ENCODE measurements around the gene APEX2. TPM values are rescaled to one million over a fixed set of nuclear protein-coding genes. Genes with fewer than 3 reads are reported as not detected.

Gene APEX2, protein sequence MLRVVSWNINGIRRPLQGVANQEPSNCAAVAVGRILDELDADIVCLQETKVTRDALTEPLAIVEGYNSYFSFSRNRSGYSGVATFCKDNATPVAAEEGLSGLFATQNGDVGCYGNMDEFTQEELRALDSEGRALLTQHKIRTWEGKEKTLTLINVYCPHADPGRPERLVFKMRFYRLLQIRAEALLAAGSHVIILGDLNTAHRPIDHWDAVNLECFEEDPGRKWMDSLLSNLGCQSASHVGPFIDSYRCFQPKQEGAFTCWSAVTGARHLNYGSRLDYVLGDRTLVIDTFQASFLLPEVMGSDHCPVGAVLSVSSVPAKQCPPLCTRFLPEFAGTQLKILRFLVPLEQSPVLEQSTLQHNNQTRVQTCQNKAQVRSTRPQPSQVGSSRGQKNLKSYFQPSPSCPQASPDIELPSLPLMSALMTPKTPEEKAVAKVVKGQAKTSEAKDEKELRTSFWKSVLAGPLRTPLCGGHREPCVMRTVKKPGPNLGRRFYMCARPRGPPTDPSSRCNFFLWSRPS
- 6.1 and 7.8 TPM in 2 replicates for total RNA-seq

GRCh38 chrX:54999717-55000598, at the start of gene APEX2:
APEX2 (plus strand) TSS chrX:55000363; CDS start chrX:55000423, 60 bp downstream.
- peak; percentile 92 for DNase-seq (ENCODE audit: low read depth)
- TF ChIP-seq, protein P1, sequence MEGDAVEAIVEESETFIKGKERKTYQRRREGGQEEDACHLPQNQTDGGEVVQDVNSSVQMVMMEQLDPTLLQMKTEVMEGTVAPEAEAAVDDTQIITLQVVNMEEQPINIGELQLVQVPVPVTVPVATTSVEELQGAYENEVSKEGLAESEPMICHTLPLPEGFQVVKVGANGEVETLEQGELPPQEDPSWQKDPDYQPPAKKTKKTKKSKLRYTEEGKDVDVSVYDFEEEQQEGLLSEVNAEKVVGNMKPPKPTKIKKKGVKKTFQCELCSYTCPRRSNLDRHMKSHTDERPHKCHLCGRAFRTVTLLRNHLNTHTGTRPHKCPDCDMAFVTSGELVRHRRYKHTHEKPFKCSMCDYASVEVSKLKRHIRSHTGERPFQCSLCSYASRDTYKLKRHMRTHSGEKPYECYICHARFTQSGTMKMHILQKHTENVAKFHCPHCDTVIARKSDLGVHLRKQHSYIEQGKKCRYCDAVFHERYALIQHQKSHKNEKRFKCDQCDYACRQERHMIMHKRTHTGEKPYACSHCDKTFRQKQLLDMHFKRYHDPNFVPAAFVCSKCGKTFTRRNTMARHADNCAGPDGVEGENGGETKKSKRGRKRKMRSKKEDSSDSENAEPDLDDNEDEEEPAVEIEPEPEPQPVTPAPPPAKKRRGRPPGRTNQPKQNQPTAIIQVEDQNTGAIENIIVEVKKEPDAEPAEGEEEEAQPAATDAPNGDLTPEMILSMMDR (IDR thresholded peaks at IDR 0.05; ENCODE audit: insufficient read depth, low read depth, low read length), result no peak
- H3K4me3 ChIP-seq (ENCODE audit: low read depth, low read length), result peak within 1 kb of the TSS; percentile 72

- TF ChIP-seq, protein P1 (IDR thresholded peaks at IDR 0.05; ENCODE audit: insufficient read depth, low read depth, low read length), result no peak
- DNase-seq (ENCODE audit: low read depth), result no peak
- H3K4me3 ChIP-seq (ENCODE audit: low read depth, low read length), result no peak overlapping the region
These were observed 49.3 kb upstream of the APEX2 start for GRCh38 chrX:54950730-54951375.

DNA sequence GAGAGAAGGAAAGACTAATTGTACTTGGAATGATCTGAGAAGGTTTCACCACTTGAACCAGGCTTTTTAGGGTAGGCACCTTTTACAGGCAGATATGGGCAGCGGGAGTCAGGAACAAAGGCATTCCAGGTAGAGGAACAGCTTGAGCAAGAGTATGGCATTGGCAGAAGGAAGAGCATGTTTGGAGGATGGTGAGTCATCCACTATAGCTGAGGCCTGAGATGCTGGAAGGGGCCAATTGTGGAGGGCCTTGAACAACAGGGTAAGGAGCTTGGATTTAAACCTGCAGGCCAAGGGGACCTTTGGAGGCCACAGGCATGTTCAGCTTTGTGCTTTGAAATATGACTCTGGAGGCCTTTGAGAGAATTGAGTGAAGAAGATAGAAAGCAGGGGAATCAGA, 38.4 kb upstream of the APEX2 start:
- TF ChIP-seq, protein P1 (IDR thresholded peaks at IDR 0.05; ENCODE audit: insufficient read depth, low read depth, low read length), result no peak
- no peak overlapping the region for H3K4me3 ChIP-seq (ENCODE audit: low read depth, low read length)
- DNase-seq (ENCODE audit: low read depth), result no peak

DNA sequence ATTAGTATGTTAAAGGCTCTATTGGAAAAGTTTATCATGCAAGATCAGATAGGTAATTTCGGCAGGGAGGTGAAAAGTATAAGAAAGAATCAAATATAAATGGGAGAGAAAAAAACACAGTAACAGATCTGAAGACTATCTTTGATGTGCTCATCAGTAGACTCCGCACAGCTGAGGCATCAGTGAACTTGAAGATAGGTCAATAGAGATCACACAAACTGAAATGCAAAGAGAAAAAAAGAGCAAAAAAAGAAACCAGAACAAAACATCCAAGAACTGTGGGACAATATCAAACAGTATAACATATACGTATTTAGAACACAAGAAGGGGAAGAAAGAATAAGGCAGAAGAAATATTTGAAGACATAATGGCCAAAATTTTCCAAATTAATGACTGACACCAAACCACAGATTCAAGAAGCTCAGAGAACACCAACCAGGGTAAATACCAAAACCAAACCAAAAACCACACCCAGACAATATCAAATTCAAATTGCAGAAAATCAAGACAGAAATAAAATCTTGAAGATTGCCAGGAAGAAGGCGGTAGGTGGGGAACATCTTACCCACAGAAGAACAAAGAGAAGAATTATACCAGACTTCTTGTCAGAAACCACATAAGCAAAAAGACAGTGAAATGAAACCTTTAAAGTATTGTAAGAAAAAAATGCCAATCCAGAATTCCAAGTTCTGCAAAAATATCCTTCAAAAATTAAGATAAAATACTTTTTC, 35.2 kb upstream of the APEX2 start:
- TF ChIP-seq, protein P1 (IDR thresholded peaks at IDR 0.05; ENCODE audit: insufficient read depth, low read depth, low read length), result no peak
- no peak overlapping the region for H3K4me3 ChIP-seq (ENCODE audit: low read depth, low read length)
- DNase-seq (ENCODE audit: low read depth), result no peak

- H3K4me3 ChIP-seq (ENCODE audit: low read depth, low read length), result no peak overlapping the region
These were observed 22.8 kb upstream of the APEX2 start for GRCh38 chrX:54977387-54977786.

More at GRCh38 chrX:54977387-54977786, 22.8 kb upstream of the APEX2 start:
- TF ChIP-seq, protein P1 (IDR thresholded peaks at IDR 0.05; ENCODE audit: insufficient read depth, low read depth, low read length), result no peak
- DNase-seq (ENCODE audit: low read depth), result no peak
